Right lobe of liver (tissue), 6 donors: ENCODE results near the gene BAIAP2. TPM values are rescaled to one million over a fixed set of nuclear protein-coding genes. Genes with fewer than 3 reads are reported as not detected.
A peak's percentile ranks its signal among the peaks of the same experiment; 100 is the strongest.

Experiments used
- ATAC-seq, 4 donors: fragments of 200-7000 bp; cut with Tn5 transposase; one replicate each; pipeline ENCODE4 v1.9.1; 2020; ENCODE audit warnings: mild to moderate bottlenecking in 4 of 4, moderate library complexity in 4 of 4
- DNase-seq, 3 donors: peaks; one replicate each; pipeline ENCODE4 v3.0.0-alpha.2; 2020
- H3K27ac ChIP-seq, 3 donors: fragments of 200-600 bp; one replicate each; pipeline ENCODE4 v1.8.0; 2022
- H3K27me3 ChIP-seq, 2 donors: fragments of 200-600 bp; one replicate each; pipeline ENCODE4 v1.8.0; 2022
- H3K36me3 ChIP-seq, 4 donors: fragments of 200-600 bp; sonication (generic) in 1 of 4; one replicate each; pipeline versions ENCODE4 v1.5.1 to v1.8.0; 2017 to 2022; ENCODE audit warnings: control low read depth in 1 of 4
- H3K4me1 ChIP-seq, 4 donors: fragments of 200-600 bp; sonication (generic) in 1 of 4; one replicate each; pipeline versions ENCODE4 v1.5.1 to v1.8.0; 2017 to 2022; ENCODE audit warnings: control low read depth in 1 of 4
- H3K4me3 ChIP-seq, 3 donors: fragments of 200-600 bp; one replicate each; pipeline ENCODE4 v1.8.0; 2022
- H3K9me3 ChIP-seq, 4 donors: fragments of 200-600 bp; sonication (generic) in 1 of 4; one replicate each; pipeline versions ENCODE4 v1.5.1 to v1.8.0; 2017 to 2022; ENCODE audit warnings: control low read depth in 1 of 4
- POLR2A ChIP-seq: fragments of 450-650 bp; IDR thresholded peaks from one replicate; pipeline ENCODE4 v1.6.1; 2017; ENCODE audit warnings: antibody characterized with exemption, mild to moderate bottlenecking
- WGBS: methylation state at CpG from one replicate; pipeline ENCODE4 v1.1.6; 2018; ENCODE audit warnings: low coverage, low lambda C conversion rate; ENCODE audit not compliant: insufficient coverage; ENCODE audit errors: missing lambda C conversion rate; 5-methylcytosine and 5-hydroxymethylcytosine counted together
- intact Hi-C, 2 donors: fragments of 100-400 bp; cut with DNase I; formaldehyde crosslinking; loops; one replicate each; pipeline versions ENCODE4 v1.11.2 to v1.14.1; 2022
- total RNA-seq, 6 experiments: library from RNA; depleted of rRNA in 2 of 6; stranded (reverse); fragments of >200 nt in 2 of 6; fragmentation: NEBNext Ultra II Directional in 3 of 6; extraction: Animal tissue kit (Norgen Biotek cat#: 25700) in 3 of 6; gene quantifications; one replicate each; pipeline versions ENCODE4 v1.1.0 to v1.2.4, GENCODE V29; 2016 to 2023
- TF ChIP-seq, protein P1 (sequence below), 4 donors: fragments of 200-600 bp in 3 of 4; fragments of 450-650 bp in 1 of 4; IDR thresholded peaks; one replicate each; pipeline versions ENCODE4 v1.5.1 to v1.8.0; 2016 to 2022; ENCODE audit warnings: antibody characterized with exemption in 4 of 4, mild to moderate bottlenecking in 2 of 4
- donor health status: DM: no; HTN: yes; CAD: no.
- donor health status: DM: no; HTN: no; CAD: no.
- donor health status: DM: no; HTN: no; CAD: no.
- donor health status: DM: no; HTN: yes; CAD: no.
- donor health status: DM: no; HTN: yes; CAD: no.

BAIAP2 gene
- total RNA-seq, 6 experiments from 2014 or later = 46.6 to 139 (median 63.3) TPM

DNA sequence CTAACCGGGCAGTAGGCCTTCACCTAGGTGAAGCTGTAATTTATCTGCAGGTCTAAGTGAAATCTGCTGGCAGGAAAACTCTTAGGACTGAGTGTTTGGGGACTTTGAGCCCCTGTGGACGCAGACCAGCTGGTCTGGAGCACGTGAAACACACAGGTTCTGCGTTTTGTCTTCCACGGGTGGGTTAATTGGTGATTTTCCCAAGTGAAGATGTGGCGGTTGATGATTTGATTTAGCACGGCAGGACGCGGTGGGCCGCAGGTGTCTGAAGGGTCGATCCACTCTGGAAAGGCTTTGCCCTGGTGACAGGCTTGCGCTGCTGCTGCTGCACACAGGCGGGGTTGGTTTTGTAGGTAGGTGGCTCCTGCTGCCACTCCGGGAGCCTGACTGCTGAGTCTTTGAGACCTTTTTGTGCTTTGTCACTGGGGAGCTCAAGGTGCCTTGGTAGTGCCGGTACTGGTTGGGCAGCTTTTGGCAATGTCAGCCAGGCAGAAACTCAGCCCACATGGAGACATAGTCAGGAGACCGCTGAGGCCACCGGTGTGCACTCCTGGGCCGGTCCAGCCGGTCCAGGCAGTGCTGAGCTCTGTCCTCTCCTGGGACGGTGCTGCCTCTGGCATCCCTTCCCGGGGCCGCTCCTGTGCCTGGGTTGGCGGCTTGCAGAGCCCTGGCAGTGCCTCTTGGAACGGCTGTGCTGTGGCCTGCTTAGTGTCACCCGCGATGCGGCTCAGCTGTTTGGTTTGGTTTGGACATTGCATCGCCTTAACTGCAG lies 2.3 kb downstream of the BAIAP2 start:
- intact Hi-C loops = no loop called here
- peaks cover 0 to 60% (median 28%) of the 10 kb centered on the region in 4 donors for H3K4me1 ChIP-seq
- H3K4me3 ChIP-seq = peak overlapping the region in 2 of 3 donors; percentile 73 to 85
- no peaks in the 10 kb centered on the region for H3K9me3 ChIP-seq
- DNase-seq = peak; percentile 59 to 92 (median 91)
- 29% methylated on average over 9 of the region's 28 CpGs for WGBS
- TF ChIP-seq, protein P1, sequence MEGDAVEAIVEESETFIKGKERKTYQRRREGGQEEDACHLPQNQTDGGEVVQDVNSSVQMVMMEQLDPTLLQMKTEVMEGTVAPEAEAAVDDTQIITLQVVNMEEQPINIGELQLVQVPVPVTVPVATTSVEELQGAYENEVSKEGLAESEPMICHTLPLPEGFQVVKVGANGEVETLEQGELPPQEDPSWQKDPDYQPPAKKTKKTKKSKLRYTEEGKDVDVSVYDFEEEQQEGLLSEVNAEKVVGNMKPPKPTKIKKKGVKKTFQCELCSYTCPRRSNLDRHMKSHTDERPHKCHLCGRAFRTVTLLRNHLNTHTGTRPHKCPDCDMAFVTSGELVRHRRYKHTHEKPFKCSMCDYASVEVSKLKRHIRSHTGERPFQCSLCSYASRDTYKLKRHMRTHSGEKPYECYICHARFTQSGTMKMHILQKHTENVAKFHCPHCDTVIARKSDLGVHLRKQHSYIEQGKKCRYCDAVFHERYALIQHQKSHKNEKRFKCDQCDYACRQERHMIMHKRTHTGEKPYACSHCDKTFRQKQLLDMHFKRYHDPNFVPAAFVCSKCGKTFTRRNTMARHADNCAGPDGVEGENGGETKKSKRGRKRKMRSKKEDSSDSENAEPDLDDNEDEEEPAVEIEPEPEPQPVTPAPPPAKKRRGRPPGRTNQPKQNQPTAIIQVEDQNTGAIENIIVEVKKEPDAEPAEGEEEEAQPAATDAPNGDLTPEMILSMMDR (IDR thresholded peaks at IDR 0.05) = no peak
- TF ChIP-seq POLR2A = peak; percentile 47
- no peaks in the 10 kb centered on the region for H3K27me3 ChIP-seq
- ATAC-seq = peak; percentile 14 to 66 (median 52)
- peak overlapping the region in 2 of 3 donors; percentile 72 to 82 for H3K27ac ChIP-seq
- H3K36me3 ChIP-seq = no peaks in the 10 kb centered on the region

DNA sequence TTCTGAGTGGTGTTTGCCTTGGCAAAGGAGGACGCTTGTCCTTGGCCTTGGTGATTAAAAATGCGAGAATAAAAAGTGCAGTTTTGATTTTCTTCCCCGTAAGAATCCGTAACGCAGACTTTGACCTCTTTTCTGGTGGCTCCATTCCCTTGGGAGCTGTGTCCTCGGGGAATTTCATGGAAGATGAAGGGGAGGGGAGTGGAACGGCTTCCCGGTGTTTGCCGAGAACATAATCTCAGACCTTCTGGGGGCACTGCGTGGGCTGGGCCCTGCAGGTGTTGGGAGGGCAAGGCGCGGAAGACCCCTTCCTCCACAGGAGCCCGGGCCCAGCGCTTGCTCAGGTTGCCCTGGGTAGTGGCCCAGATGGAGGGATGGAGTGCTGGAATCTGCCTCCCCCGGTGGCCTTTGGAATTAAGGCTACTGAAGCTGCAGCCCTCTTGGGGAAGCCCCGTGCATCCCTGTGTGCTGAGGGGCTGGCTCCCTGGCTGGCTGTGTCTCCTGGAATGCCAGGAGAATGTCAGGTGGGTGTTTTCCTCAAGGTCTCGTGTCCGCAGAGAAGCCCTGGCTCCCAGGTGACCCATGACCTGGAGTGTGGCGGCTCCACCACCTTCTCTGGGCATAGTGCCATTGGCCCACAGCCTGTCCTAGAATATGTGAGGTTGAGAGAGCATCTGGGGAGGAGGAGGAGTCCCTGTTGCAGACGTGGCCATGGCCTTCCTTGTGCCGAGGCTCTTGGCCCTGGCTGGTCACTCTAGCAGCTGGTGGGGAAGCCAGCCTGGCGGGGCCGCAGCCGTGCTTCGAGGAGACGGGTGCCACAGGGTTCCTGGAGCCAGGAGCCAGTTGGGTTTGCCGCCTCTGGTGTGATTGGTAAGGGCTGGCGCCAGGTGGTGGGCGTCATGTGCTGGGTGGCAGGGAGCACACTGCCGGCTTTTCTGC lies 3.1 kb downstream of the BAIAP2 start:
- peaks cover 0 to 63% (median 28%) of the 10 kb centered on the region in 4 donors for H3K4me1 ChIP-seq
- peak overlapping the region in 2 of 3 donors; percentile 20 to 73 for H3K4me3 ChIP-seq
- H3K27ac ChIP-seq = peak overlapping the region in 2 of 3 donors; percentile 72 to 82
- WGBS = 21% methylated on average over 9 of the region's 30 CpGs
- no peaks in the 10 kb centered on the region for H3K27me3 ChIP-seq
- DNase-seq = peak; percentile 83 to 95 (median 92)
- H3K36me3 ChIP-seq = no peaks in the 10 kb centered on the region
- intact Hi-C loops = no loop called here
- TF ChIP-seq POLR2A = no peak
- TF ChIP-seq, protein P1 (IDR thresholded peaks at IDR 0.05) = no peak
- ATAC-seq = peak; percentile 43 to 59 (median 51)
- H3K9me3 ChIP-seq = no peaks in the 10 kb centered on the region

DNA sequence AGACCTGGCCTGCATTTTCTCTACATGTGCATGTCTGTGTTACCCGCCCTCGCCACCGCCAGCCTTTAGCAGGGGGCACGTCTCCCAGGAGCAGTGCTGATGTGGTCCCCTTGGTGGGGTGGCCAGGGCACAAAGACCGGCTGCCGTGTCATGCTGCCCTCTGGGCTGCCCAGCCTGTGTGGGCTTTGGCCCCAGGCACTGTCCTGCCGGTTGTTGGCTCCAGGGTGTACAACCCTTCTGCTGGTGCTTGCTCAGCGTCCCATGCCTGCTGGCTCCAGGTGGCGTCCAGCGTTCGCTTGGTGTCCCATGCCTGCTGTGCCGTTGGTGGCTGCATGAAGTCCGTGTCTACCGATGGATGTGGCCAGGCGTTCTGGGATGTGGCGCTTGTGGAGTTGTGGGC lies 4.1 kb downstream of the BAIAP2 start:
- H3K27me3 ChIP-seq = no peaks in the 10 kb centered on the region
- peaks cover 0 to 65% (median 29%) of the 10 kb centered on the region in 4 donors for H3K4me1 ChIP-seq
- ATAC-seq (peak; percentile 2 to 16 (median 7)), DNase-seq (peak; percentile 64 to 87 (median 80))
- no peaks in the 10 kb centered on the region for H3K9me3 ChIP-seq
- TF ChIP-seq, protein P1 (IDR thresholded peaks at IDR 0.05) = no peak
- TF ChIP-seq POLR2A = no peak
- no CpG with 5 or more reads among the region's 16 CpGs for WGBS
- intact Hi-C loops = no loop called here
- peak overlapping the region in 1 of 3 donors; percentile 82 for H3K27ac ChIP-seq
- no peaks in the 10 kb centered on the region for H3K36me3 ChIP-seq
- peak overlapping the region in 1 of 3 donors; percentile 73 for H3K4me3 ChIP-seq

DNA sequence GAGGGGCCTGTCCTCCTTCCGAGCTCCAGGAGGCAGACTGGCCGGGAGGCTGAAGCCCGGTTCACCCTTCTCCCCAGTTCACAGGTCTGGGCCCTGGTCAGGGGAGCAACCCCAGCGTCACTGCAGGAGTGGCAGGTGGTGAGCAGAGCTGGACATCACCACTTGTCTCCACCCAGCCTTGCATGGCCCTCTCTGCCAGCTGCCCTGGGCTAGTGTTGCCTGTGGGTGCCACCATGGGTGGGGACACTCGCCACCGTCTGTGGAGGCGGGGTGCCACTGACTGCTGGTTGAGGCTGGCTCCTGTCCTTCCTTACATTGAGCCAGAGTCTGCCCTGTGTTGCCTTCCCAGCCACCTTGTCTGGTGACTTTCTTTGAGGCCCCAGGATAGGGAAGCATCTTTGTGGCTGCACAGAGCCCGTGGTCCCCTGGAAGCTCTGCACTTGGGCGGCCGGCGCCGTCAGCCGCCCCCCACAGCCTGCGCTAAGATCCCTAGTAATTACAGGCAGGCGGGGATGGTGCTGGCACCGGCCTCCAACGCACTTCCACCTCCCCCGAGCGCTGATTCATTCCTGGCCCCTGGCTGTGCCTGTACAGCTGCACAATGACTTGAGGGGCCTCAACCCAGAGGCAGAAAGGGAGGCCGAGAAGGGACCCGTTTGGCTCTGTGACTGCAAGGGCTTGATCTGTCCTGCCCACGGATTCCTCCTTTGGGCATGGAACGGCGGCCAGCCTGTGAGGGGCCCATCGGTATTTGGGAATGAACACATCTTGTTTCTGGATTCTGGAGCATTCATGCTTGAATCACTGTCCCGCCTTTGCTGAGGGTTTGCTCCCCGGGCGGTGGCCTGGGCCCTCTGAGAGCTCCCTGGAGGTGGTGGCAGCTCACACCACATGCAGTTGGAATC lies 5.2 kb downstream of the BAIAP2 start:
- 76% methylated on average over 9 of the region's 28 CpGs for WGBS
- peaks cover 0 to 75% (median 34%) of the 10 kb centered on the region in 4 donors for H3K4me1 ChIP-seq
- TF ChIP-seq POLR2A = no peak
- TF ChIP-seq, protein P1 (IDR thresholded peaks at IDR 0.05) = no peak
- H3K27ac ChIP-seq = no peak overlapping the region
- no peak overlapping the region for H3K4me3 ChIP-seq
- H3K27me3 ChIP-seq = no peaks in the 10 kb centered on the region
- ATAC-seq (no peak), DNase-seq (no peak)
- H3K36me3 ChIP-seq = no peaks in the 10 kb centered on the region
- intact Hi-C loops = no loop called here
- no peaks in the 10 kb centered on the region for H3K9me3 ChIP-seq
